NCI-H82 treated with DMSO at 0.1 percent for 48 hours (cell line): ENCODE measurements around the gene CAMK1D.
"Not testable (repeated sequence)": the region's sequence is repeated elsewhere in the genome, so short reads cannot be mapped to it uniquely, and the experiment has no call there.

Source experiments
- DNase-seq: peaks from one replicate; lab custom pipeline; 2025; ENCODE audit not compliant: unreplicated experiment; lab: John Stamatoyannopoulos, UW

CAMK1D gene

GRCh38 chr10:12340371-12340770 lies 9.0 kb upstream of the CAMK1D start:
- DNase-seq: no peak

- no peak for DNase-seq
Observed at GRCh38 chr10:12340937-12341336, 8.4 kb upstream of the CAMK1D start.

- no peak for DNase-seq
Observed at GRCh38 chr10:12341526-12341925, 7.8 kb upstream of the CAMK1D start.

GRCh38 chr10:12344375-12345110 lies 4.8 kb upstream of the CAMK1D start:
- no peak for DNase-seq

DNA sequence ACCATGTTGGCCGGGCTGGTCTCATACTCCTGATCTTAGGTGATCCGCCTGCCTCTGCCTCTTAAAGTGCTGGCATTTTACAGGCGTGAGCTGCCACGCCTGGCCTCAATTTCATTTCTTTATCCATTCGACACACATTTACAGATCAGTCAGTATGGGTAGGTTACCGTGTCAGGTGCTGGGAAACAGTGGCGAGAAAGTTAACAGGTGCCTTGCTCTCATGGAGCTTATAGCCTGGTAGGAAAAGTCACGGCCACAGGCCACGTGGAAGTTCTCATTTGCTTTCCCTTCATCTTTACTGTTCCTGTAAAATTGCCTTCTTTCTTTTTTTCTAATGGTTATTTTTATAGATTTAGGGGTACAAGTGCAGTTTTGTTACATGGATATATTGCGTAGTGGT lies 2.6 kb upstream of the CAMK1D start:
- DNase-seq: no peak

GRCh38 chr10:12348294-12348869 lies 965 bp upstream of the CAMK1D start:
- DNase-seq: no peak

DNA sequence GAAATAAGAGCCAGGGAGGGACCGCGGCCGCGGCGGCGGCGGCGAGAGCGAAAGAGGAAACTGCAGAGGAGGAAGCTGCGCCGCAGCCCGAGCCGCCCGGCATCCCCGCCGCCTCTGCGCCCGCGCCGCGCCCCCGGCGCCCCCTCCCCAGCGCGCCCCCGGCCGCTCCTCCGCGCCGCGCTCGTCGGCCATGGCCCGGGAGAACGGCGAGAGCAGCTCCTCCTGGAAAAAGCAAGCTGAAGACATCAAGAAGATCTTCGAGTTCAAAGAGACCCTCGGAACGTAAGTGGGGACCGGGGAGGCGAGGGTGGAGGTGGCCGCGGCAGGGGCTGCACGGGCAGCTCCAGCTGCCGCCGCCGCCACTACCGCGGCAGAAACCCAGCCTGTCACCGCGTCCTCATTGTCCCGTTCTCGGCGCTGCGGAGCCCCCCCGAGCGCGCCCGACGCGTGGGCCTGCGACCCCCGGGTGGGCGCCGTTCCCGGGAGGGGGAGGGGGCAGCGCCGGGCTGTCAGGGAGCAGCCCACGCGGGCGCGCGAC lies 351 bp downstream of the CAMK1D start:
- no peak for DNase-seq

DNA sequence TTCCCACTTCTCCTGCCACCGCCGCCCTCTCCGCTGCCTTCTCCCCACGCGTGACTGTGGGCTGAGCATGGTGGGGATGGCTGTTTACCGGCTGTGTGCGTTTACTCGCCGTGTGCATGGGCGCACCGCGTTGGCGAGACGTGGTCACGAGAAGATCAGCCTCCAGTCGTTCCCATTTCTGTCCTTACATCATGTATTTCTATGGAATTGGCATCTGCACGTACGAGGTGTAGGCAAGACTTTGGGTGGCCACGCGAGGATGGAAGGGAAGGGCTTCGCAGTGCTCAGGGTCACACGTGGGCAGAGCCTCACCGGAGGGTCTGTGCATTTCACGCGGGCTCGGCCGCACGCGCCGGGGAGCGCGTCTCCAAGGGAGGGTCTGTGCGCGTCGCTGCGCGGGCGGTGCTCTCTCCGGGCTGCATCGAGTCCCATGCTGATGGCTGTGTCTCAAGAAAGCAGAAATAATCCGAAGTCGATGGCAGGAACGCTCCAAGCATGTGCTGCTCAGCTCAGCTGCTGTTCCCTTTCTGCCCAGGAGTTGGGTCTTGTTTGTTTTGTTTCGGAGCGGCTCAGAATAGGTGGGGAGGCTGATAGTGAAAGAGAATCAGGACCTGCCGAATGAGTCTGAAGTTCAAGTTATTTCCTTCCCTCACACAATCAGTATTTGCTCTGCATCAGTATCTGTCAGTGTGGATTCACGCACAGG lies 973 bp downstream of the CAMK1D start:
- DNase-seq: no peak

GRCh38 chr10:12350925-12351324 lies 1.6 kb downstream of the CAMK1D start:
- DNase-seq: no peak

GRCh38 chr10:12351447-12351846 lies 2.1 kb downstream of the CAMK1D start:
- no peak for DNase-seq

GRCh38 chr10:12351889-12352288 lies 2.5 kb downstream of the CAMK1D start:
- DNase-seq: no peak

DNA sequence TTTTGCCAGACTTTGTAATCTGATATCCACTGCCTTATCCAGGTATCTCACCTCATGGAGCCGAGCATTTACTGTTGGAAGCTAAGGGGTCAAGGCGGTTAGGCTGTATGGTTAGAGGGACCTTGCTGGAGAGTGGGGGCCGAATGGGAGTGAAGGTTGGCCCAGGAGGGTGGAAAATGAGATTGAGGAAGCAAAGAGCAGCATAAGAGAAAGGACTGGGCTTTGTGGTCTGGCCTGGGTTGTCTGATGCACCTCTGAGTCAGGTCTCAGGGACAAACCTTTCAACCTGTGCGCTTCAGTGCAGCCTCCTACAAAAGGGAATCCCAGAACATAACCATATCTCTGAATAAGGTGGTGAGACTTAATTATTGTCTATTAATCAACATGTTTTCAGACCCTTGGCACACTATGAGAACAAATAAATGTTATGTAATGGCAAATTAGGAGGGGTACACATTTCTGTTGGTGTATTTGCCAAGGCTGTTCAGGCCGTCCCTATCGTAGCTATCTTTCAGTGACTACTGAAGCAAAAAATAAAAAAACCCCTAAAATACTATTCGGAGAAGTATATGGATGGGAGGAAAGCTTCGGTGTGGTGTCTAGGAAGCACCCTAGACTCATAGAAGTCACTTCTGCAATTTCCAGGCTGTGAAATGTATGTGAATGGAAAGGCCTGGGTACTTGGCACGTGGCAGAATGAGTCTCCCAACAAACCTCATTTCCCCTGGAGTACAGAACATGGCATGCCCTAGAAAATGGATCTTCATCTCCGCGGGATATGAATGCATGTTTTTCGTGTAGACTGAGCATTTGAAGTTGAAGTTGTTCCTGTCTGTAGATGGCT lies 4.3 kb downstream of the CAMK1D start:
- no peak for DNase-seq

- not testable (repeated sequence) for DNase-seq
Observed at GRCh38 chr10:12354696-12355095, 5.3 kb downstream of the CAMK1D start.

- DNase-seq: no peak
Observed at GRCh38 chr10:12355384-12355783, 6.0 kb downstream of the CAMK1D start.

GRCh38 chr10:12357525-12358151 lies 8.3 kb downstream of the CAMK1D start:
- DNase-seq: no peak

DNA sequence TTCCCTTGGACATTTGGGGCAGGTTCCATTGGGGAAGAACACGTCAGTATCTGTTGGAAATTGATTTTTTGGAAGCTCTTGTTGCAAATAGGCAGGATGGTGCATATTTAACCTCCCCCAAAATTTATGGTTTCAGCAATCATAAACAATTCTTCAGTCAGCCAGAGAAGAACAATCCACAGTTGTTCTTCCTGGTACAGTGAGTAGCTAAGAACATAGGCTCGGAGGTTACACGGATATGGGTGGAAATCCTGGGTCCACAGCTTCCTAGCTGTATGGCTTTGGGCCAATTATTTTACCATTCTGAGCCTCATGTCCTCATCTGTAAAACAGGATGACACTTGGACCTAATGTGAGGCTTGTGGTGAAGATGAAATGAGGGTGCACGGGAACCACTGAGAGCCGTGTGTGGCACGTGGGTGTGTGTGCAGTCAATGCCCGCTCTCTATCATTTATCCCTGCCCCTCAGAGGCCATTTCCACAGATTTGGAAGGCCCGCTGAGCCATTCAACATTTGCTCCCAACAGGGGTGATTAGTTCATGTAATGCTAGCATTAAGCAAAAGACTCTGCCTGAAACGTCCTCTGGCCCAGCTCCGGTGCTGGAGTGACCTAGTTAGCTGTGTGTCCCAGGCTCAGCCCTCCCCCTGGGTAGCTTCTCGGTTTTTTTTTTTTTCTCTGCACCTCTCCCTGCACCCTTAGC lies 9.7 kb downstream of the CAMK1D start:
- no peak for DNase-seq

DNA sequence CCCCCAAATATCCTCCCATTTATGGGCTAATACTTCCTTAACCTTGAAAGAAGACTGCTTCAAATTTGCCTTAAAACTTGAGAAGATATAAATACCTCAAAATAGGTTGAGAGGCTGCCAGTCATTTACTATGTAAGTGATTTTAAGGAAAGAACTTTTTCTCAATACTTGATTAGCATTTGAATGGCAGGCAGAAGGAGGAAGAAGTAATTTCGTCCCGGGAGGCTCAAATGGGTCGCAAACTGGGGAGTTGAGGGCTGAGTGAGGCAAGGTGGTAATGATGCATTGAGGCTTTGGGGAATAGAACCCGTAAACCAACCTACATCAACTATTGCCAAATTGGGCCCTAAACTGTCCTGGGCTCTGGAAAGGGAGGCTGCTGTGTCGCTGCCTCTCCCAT lies 11.1 kb downstream of the CAMK1D start:
- no peak for DNase-seq

DNA sequence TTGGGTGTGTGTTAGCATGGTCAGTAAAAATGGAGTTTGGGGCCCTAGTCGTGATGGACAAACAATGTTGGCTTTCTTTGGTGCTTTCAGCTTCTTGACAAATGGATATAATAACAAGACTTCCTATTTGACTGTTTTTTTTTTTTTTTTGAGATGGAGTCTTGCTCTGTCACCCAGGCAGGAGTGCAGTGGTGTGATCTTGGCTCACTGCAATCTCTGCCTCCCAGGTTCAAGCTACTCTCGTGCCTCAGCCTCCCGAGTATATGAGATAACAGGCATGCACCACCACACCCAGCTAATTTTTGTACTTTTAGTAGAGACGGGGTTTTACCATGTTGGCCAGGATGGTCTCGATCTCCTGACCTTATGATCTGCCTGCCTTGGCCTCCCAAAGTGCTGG lies 11.8 kb downstream of the CAMK1D start:
- not testable (repeated sequence) for DNase-seq

DNA sequence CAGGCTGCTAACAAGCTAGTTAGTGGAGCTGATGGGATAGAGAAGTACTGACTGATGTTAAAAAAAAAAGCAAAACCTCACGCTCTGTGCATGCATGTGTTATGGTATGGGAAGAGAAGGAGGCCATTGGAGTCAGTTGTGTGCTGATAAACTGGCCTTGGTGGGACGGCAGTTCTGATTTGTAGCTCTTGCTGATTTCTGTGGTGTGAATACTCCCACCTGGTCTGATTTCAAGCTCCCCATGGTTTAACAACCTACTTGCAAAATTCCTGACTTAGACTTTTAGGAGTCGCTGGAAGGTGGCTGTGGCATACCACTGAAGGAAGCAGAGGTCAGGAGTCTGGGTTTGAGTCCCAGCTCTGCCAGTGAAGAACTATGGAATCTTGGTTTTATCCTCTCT lies 15.2 kb downstream of the CAMK1D start:
- no peak for DNase-seq

DNA sequence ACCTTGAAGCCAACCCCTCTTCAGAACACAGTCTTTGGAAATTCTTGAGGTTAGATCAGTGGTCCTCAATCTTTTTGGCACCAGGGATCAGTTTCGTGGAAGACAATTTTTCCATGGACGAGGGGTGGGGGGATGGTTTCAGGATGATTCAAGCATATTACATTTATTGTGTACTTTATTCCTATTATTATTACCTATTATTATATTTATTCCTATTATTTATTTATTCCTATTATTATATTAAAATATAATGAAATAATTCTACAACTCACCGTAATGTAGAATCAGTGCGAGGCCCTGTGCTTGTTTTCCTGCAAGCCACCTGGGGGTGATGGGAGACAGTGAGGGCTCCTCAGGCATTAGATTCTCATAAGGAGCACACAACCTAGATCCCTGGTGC lies 17.9 kb downstream of the CAMK1D start:
- DNase-seq: no peak
